Thyroid gland (tissue), 4 donors: ENCODE measurements around the gene PBX3. TPM values are rescaled to one million over a fixed set of nuclear protein-coding genes. Genes with fewer than 3 reads are reported as not detected.

Source experiments
- DNase-seq, 2 donors: peaks; one replicate each; pipeline ENCODE4 v3.0.0-alpha.2; 2019
- H3K27ac ChIP-seq, 3 donors: fragments of 200-600 bp; sonication (generic); 1 replicate in 2 of 3; 2 replicates in 1 of 3; pipeline ENCODE4 v1.5.1; 2016 to 2019; ENCODE audit warnings: mild to moderate bottlenecking in 1 of 3, moderate library complexity in 1 of 3
- H3K27me3 ChIP-seq: fragments of 200-600 bp; sonication (generic); one replicate; pipeline ENCODE4 v1.5.1; 2019
- H3K36me3 ChIP-seq, 2 donors: fragments of 200-600 bp; sonication (generic); one replicate each; pipeline ENCODE4 v1.5.1; 2016 to 2019
- H3K4me1 ChIP-seq, 2 donors: fragments of 200-600 bp; sonication (generic); one replicate each; pipeline ENCODE4 v1.5.1; 2017 to 2019
- H3K4me3 ChIP-seq, 3 donors: fragments of 200-600 bp; sonication (generic); replicated peaks in 1 of 3; 1 replicate in 2 of 3; 2 replicates in 1 of 3; pipeline ENCODE4 v1.5.1; 2016; ENCODE audit warnings: mild to moderate bottlenecking in 1 of 3
- H3K9me3 ChIP-seq: fragments of 200-600 bp; sonication (generic); one replicate; pipeline ENCODE4 v1.5.1; 2017
- CTCF ChIP-seq, 6 experiments: fragments of 200-600 bp in 3 of 6; fragments of 450-650 bp in 3 of 6; sonication (generic) in 3 of 6; IDR thresholded peaks; one replicate each; pipeline ENCODE4 v1.5.1; 2016 to 2019; ENCODE audit warnings: antibody characterized with exemption in 6 of 6, mild to moderate bottlenecking in 2 of 6, inconsistent platforms in 1 of 6, moderate library complexity in 1 of 6
- POLR2A ChIP-seq, 2 donors: fragments of 450-650 bp; IDR thresholded peaks; one replicate each; pipeline ENCODE4 v1.6.1; 2017; ENCODE audit warnings: antibody characterized with exemption in 2 of 2, mild to moderate bottlenecking in 2 of 2, moderate library complexity in 1 of 2
- WGBS, 2 donors: methylation state at CpG; one replicate each; pipeline ENCODE4 v1.1.5; 2017; 5-methylcytosine and 5-hydroxymethylcytosine counted together
- intact Hi-C: fragments of 100-400 bp; cut with DNase I; formaldehyde crosslinking; loops from one replicate; pipeline ENCODE4 v1.15.1; 2023
- total RNA-seq, 4 donors: library from RNA; depleted of rRNA; stranded (reverse); fragments of >200 nt; gene quantifications; one replicate each; pipeline ENCODE4 v1.2.3, GENCODE V29; 2016

PBX3 gene
- total RNA-seq, 4 donors from 2014 or later, result 68.5 to 108 (median 71.3) TPM

GRCh38 chr9:126016579-126017290 is 269.6 kb downstream of the PBX3 start:
- Histone ChIP-seq H3K4me3 (no peak overlapping the region), H3K27me3 (no peaks in the 10 kb centered on the region), H3K9me3 (no peaks in the 10 kb centered on the region), H3K27ac (no peak overlapping the region), H3K4me1 (no peaks in the 10 kb centered on the region), H3K36me3 (no peaks in the 10 kb centered on the region)
- intact Hi-C loops, result no loop called here
- DNase-seq, result no peak
- TF ChIP-seq CTCF (IDR thresholded peaks at IDR 0.05), result no peak
- no peak for TF ChIP-seq POLR2A (IDR thresholded peaks at IDR 0.05)
- 89 to 93% methylated on average over 11 to 19 of the region's 24 CpGs for WGBS, 2 donors

Other genes starting within 250 kb of the PBX3 start
- 100 to 1,000 TPM in 3 of 4 donors, 10 to 100 TPM in 1; 87.1 to 114 (median 111) TPM for gene MAPKAP1, start 40.2 kb upstream of the PBX3 start, total RNA-seq